PC-9 (cell line): ENCODE measurements around the gene BHMT2. TPM values are rescaled to one million over a fixed set of nuclear protein-coding genes. Genes with fewer than 3 reads are reported as not detected.

ENCODE experiments used
- BruUV-seq: library from RNA; stranded (reverse); fragments of 400-500 nt; replicated peaks from 2 replicates; lab custom pipeline; 2021; lab: Mats Ljungman, UMichigan
- CTCF ChIA-PET: fragments of 300-600 bp; sonication (Branson Sonifier 250); formaldehyde crosslinking; loops from one replicate; lab custom pipeline; 2022; ENCODE audit warnings: antibody characterized with exemption; lab: Charles Lee
- POLR2A ChIA-PET: fragments of 300-600 bp; sonication (Branson Sonifier 250); formaldehyde crosslinking; loops from one replicate; lab custom pipeline; 2022; ENCODE audit warnings: antibody characterized with exemption; ENCODE audit not compliant: unreplicated experiment; lab: Charles Lee
- DNase-seq, 2 experiments: peaks; one replicate each; pipeline versions ENCODE4 v3.0.0 to v3.0.0-alpha.2; 2015 to 2022; ENCODE audit warnings: mixed read lengths in 1 of 2
- H2AFZ ChIP-seq: fragments of 200-600 bp; sonication (generic); 2 replicates; pipeline ENCODE4 v1.8.1; 2017; ENCODE audit warnings: antibody characterized with exemption
- H3F3A ChIP-seq: fragments of 200-600 bp; sonication (generic); 2 replicates; pipeline ENCODE4 v1.8.1; 2017; ENCODE audit warnings: antibody characterized with exemption, mild to moderate bottlenecking, low read depth; ENCODE audit not compliant: insufficient read depth
- H3K27ac ChIP-seq: fragments of 200-600 bp; sonication (generic); 2 replicates; pipeline ENCODE4 v1.6.1; 2016; ENCODE audit warnings: mixed run types
- H3K27me3 ChIP-seq: fragments of 200-600 bp; sonication (generic); 2 replicates; pipeline ENCODE4 v1.6.1; 2016; ENCODE audit warnings: low read depth, mixed run types; ENCODE audit not compliant: insufficient read depth
- H3K36me3 ChIP-seq: fragments of 200-600 bp; sonication (generic); 2 replicates; pipeline ENCODE4 v1.6.1; 2016; ENCODE audit warnings: low read depth, mixed run types
- H3K4me1 ChIP-seq: fragments of 200-600 bp; sonication (generic); replicated peaks from 2 replicates; pipeline ENCODE4 v1.6.1; 2016; ENCODE audit warnings: mixed run types; ENCODE audit not compliant: insufficient read depth
- H3K4me2 ChIP-seq: fragments of 200-600 bp; sonication (generic); 2 replicates; pipeline ENCODE4 v1.6.1; 2017; ENCODE audit warnings: mixed run types
- H3K4me3 ChIP-seq: fragments of 200-600 bp; sonication (generic); 2 replicates; pipeline ENCODE4 v1.6.1; 2016; ENCODE audit warnings: mixed run types
- H3K79me2 ChIP-seq: fragments of 200-600 bp; sonication (generic); 2 replicates; pipeline ENCODE4 v1.6.1; 2017; ENCODE audit warnings: low read depth, mixed run types
- H3K9me2 ChIP-seq: fragments of 200-600 bp; sonication (generic); 2 replicates; pipeline ENCODE4 v1.8.1; 2017; ENCODE audit warnings: mild to moderate bottlenecking; ENCODE audit not compliant: insufficient read depth
- H3K9me3 ChIP-seq: fragments of 200-600 bp; sonication (generic); 2 replicates; pipeline ENCODE4 v1.8.1; 2016; ENCODE audit warnings: low read depth; ENCODE audit not compliant: insufficient read depth
- H4K20me1 ChIP-seq: fragments of 200-600 bp; sonication (generic); 2 replicates; pipeline ENCODE4 v1.8.1; 2017; ENCODE audit not compliant: insufficient read depth
- EZH2 ChIP-seq: fragments of 200-600 bp; sonication (generic); IDR thresholded peaks from 2 replicates; pipeline ENCODE4 v1.8.0; 2017; ENCODE audit warnings: antibody characterized with exemption, low read depth
- intact Hi-C: fragments of 100-400 bp; cut with micrococcal nuclease; formaldehyde crosslinking; loops from one replicate; pipeline ENCODE4 v1.10.0; 2022; ENCODE audit not compliant: unreplicated experiment
- total RNA-seq: library from RNA; stranded (reverse); gene quantifications from 2 replicates; pipeline ENCODE4 v1.2.3, GENCODE V29; 2021
- TF ChIP-seq, protein P1 (sequence below): fragments of 200-600 bp; sonication (generic); conservative IDR thresholded peaks from 2 replicates; pipeline ENCODE4 v1.6.1; 2017; ENCODE audit warnings: mixed run types, antibody characterized with exemption, mild to moderate bottlenecking, moderate library complexity

Gene BHMT2
- total RNA-seq, 1 experiment from 2014 or later, result not detected

DNA sequence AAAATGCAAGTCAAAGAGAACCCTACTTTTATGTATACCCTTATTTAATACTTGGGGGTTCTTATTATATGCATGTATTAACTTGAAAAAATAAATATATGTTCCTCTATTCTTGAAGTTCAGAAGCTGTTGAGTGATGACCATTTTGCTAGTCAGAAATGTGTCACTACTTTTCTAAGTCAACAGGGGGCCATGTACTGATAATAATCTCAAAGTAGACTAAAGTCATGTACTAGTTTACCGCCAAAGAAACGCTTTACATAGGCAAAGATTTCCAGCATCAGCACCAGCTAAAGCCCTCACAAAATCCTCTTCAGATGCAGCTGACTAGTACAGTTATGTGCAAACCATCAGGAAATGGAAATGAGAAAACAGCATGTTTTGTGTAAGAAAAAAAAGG, 36.3 kb downstream of the BHMT2 start:
- H3K27ac ChIP-seq, result no peak overlapping the region
- H3K4me1 ChIP-seq, result no peaks in the 10 kb centered on the region
- no peak overlapping the region for H3K4me2 ChIP-seq
- no peaks in the 10 kb centered on the region for H3K79me2 ChIP-seq
- no TSS peak for BruUV-seq
- no peaks in the 10 kb centered on the region for H3K9me2 ChIP-seq
- no peaks in the 10 kb centered on the region for H3F3A ChIP-seq
- H3K9me3 ChIP-seq, result no peaks in the 10 kb centered on the region
- DNase-seq, result no peak
- ChIA-PET CTCF (interaction anchor here (1.2 kb wide), 1 partner anchor 27 kb away, joined by 3 read pairs; no protein-coding TSS in a partner anchor), POLR2A (no interaction called here)
- intact Hi-C loops, result no loop called here
- TF ChIP-seq EZH2, result no peak
- TF ChIP-seq, protein P1, sequence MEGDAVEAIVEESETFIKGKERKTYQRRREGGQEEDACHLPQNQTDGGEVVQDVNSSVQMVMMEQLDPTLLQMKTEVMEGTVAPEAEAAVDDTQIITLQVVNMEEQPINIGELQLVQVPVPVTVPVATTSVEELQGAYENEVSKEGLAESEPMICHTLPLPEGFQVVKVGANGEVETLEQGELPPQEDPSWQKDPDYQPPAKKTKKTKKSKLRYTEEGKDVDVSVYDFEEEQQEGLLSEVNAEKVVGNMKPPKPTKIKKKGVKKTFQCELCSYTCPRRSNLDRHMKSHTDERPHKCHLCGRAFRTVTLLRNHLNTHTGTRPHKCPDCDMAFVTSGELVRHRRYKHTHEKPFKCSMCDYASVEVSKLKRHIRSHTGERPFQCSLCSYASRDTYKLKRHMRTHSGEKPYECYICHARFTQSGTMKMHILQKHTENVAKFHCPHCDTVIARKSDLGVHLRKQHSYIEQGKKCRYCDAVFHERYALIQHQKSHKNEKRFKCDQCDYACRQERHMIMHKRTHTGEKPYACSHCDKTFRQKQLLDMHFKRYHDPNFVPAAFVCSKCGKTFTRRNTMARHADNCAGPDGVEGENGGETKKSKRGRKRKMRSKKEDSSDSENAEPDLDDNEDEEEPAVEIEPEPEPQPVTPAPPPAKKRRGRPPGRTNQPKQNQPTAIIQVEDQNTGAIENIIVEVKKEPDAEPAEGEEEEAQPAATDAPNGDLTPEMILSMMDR, result no peak
- no peak overlapping the region for H2AFZ ChIP-seq
- H3K27me3 ChIP-seq, result no peaks in the 10 kb centered on the region
- no peaks in the 10 kb centered on the region for H4K20me1 ChIP-seq
- H3K36me3 ChIP-seq, result no peaks in the 10 kb centered on the region
- no peak overlapping the region for H3K4me3 ChIP-seq

DNA sequence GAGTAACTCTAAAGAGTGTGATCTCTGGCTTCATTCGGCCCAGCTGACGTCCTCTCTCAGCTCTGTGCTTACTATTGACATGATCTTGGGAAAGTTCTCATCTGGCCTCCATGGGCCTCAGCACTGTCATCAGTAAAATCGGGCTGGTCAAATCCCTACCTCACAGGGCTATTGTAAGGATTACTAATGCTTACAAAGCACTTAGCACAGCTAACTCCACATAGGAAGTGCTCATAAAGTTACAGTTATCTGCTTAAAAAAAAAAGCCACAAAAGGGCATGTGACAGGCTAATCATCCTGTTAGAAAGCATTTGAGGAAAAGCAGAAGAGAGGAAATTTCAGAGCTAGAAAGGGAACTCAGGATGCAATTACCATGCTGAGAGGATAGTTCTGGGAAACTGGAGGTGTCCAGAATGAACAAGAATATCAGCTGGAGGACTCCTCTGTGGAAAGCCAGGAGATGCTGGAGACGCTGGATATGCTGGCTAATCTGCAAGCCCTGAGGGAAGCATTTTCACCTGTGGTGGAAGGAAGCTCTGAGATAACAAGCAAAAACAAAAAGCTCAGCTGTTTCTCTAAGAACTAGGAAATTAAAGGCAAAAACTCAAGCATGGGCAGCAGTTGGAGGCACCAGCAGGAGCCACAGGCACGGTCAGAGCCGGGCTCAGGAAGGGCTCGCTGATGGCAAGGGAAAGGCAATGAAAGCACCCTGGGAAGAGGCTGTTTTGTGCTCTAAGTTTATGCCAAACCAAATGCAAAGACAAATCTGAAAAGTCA, 37.6 kb downstream of the BHMT2 start:
- Histone ChIP-seq H3K79me2 (no peaks in the 10 kb centered on the region), H3K9me2 (no peaks in the 10 kb centered on the region), H3K27me3 (no peaks in the 10 kb centered on the region), H3K4me3 (no peak overlapping the region), H3K27ac (no peak overlapping the region), H2AFZ (no peak overlapping the region), H3F3A (no peaks in the 10 kb centered on the region), H4K20me1 (no peaks in the 10 kb centered on the region), H3K36me3 (no peaks in the 10 kb centered on the region), H3K4me1 (no peaks in the 10 kb centered on the region), H3K4me2 (no peak overlapping the region), H3K9me3 (no peaks in the 10 kb centered on the region)
- intact Hi-C loops, result no loop called here
- ChIA-PET CTCF (no interaction called here), POLR2A (no interaction called here)
- no peak for DNase-seq
- TF ChIP-seq, protein P1, result no peak
- TF ChIP-seq EZH2, result no peak
- no TSS peak for BruUV-seq

DNA sequence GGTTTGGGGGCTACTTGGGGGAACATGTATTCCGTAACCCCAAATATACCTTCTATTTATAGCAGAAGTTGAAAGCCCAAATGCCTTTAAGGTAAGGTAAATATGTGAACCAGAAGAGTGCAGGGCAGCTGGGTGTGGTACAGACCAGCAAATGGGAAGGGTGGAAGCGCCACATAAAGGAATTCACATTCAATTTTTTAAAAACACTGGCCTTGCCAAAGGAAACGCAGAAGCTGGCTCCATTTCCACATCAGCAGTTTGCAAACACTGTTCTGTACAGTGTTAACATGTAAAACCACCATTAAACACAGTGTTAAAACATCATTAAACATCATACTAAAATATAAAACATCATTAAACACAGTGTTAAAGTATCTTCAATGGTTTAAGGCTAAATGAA, 38.5 kb downstream of the BHMT2 start:
- H3K4me1 ChIP-seq, result no peaks in the 10 kb centered on the region
- no peak overlapping the region for H3K4me3 ChIP-seq
- H3K9me2 ChIP-seq, result no peaks in the 10 kb centered on the region
- no peaks in the 10 kb centered on the region for H3K9me3 ChIP-seq
- no peak overlapping the region for H3K4me2 ChIP-seq
- no peaks in the 10 kb centered on the region for H4K20me1 ChIP-seq
- no peak for DNase-seq
- H2AFZ ChIP-seq, result no peak overlapping the region
- no peak overlapping the region for H3K27ac ChIP-seq
- TF ChIP-seq, protein P1, result no peak
- no peak for TF ChIP-seq EZH2
- no TSS peak for BruUV-seq
- H3K36me3 ChIP-seq, result no peaks in the 10 kb centered on the region
- intact Hi-C loops, result no loop called here
- CTCF ChIA-PET, result no interaction called here
- H3K27me3 ChIP-seq, result no peaks in the 10 kb centered on the region
- no peaks in the 10 kb centered on the region for H3K79me2 ChIP-seq
- no peaks in the 10 kb centered on the region for H3F3A ChIP-seq
- POLR2A ChIA-PET, result no interaction called here
